HuH-7 (cell line): ENCODE results near the gene PTRH2.
"Not testable (repeated sequence)": the region's sequence is repeated elsewhere in the genome, so short reads cannot be mapped to it uniquely, and the experiment has no call there.

Experiments
- DNase-seq: peaks from one replicate; pipeline ENCODE4 v3.0.0; 2011; ENCODE audit warnings: low spot score

Gene PTRH2

DNA sequence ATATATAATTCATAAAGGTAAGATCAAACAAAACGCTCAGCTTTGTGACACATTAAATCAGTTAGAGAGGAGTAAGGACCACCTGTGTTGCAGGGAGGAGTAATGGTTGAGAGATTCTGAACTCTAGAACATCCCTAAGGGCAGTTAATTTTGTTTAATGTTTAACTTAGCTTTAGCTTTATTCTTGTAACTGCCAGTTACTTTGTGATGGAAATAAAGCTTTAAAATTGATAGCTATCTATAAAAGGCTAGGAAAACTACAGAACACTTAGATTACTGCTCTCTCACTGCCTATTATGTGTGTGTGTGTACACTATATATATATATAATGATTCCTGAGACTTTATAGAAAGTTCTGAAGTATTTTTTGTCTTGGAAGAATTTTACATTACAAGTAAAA is 37.8 kb downstream of the PTRH2 start:
- DNase-seq: peak; percentile 3

DNA sequence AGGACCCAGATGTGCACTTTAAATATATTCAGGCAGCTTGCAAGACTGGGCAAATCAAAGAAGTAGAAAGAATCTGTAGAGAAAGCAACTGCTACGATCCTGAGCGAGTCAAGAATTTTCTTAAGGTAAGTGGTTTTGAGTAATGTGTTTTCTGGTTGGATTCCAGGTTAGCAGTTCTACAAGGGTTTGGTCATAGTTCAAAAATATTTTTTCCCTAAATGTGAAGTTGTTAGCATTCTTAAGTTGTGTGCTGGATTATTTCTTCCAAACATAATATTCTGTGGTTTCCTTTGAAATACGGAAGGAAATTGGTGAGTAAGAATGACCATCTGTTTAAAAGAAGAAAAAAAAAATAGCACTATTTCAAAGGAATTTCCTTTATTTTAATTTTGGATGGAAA is 38.4 kb downstream of the PTRH2 start:
- no peak for DNase-seq

GRCh38 chr17:59666235-59666634 is 41.0 kb downstream of the PTRH2 start:
- DNase-seq: no peak

- not testable (repeated sequence) for DNase-seq
Measured at GRCh38 chr17:59656624-59657023, 50.6 kb downstream of the PTRH2 start.

DNA sequence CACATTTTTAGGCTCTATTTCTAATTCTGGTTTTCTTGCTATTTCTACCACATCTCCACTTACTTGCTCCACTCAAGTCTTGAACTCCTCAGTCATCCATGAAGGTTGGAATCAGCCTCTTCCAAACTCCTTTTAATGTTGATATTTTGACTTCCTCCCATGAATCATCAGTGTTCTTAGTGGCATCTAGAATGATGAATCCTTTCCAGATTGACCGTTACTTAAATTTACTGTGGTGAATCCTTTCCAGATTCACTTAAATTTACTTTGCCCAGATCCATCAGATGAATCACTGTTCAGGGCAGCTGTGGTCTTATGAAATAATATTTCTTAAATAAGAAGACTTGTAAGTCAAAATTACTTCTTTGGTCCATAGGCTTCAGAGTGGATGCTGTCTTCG is 55.1 kb downstream of the PTRH2 start:
- no peak for DNase-seq

GRCh38 chr17:59651346-59651745 is 55.9 kb downstream of the PTRH2 start:
- DNase-seq: no peak

DNA sequence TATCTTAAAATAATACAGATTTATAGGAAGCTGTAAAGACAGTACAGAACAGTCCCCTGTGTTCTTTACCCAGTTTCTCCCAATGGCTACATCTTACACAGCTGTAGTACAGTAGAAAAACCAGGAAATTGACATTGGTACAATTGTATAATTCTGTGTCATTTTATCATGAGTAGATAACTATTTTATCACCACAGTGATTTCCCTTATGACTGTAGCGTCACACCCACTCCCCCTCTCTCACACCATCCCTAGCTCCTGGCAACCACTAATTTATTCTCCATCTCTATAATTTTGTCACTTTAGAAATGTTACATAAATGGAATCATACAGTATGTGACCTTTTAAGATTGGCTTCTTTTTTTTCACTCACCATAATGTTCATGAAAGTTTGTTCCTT is 56.6 kb downstream of the PTRH2 start:
- DNase-seq: no peak

GRCh38 chr17:59649886-59650285 is 57.3 kb downstream of the PTRH2 start:
- DNase-seq: no peak
